Umbilical cord (tissue), 2 donors: ENCODE data around the gene RANBP10. TPM values are rescaled to one million over a fixed set of nuclear protein-coding genes. Genes with fewer than 3 reads are reported as not detected.
A peak's percentile ranks its signal among the peaks of the same experiment; 100 is the strongest.
"Not testable (repeated sequence)": the region's sequence is repeated elsewhere in the genome, so short reads cannot be mapped to it uniquely, and the experiment has no call there.

Experiments
- DNase-seq: peaks from one replicate; pipeline ENCODE4 v3.0.0-alpha.2; 2015; ENCODE audit warnings: low spot score
- total RNA-seq: library from RNA; depleted of rRNA; stranded (reverse); fragments of >200 nt; gene quantifications from one replicate; pipeline ENCODE4 v1.2.3, GENCODE V29; 2014; ENCODE audit warnings: low replicate concordance; ENCODE audit not compliant: insufficient read depth

RANBP10 gene
- total RNA-seq, 1 donor from 2014 or later: 2.4 TPM

GRCh38 chr16:67779256-67780014 lies 26.9 kb downstream of the RANBP10 start:
- DNase-seq: no peak

GRCh38 chr16:67775273-67775672 lies 31.1 kb downstream of the RANBP10 start:
- DNase-seq: no peak

- no peak for DNase-seq
Observed at GRCh38 chr16:67774457-67774853, 31.9 kb downstream of the RANBP10 start.

- no peak for DNase-seq
Observed at GRCh38 chr16:67773569-67774456, 32.5 kb downstream of the RANBP10 start.

- no peak for DNase-seq
Observed at GRCh38 chr16:67773099-67773498, 33.3 kb downstream of the RANBP10 start.

GRCh38 chr16:67770346-67770991 lies 35.9 kb downstream of the RANBP10 start:
- no peak for DNase-seq

GRCh38 chr16:67767953-67768352 lies 38.4 kb downstream of the RANBP10 start:
- DNase-seq: peak; percentile 72

- no peak for DNase-seq
Observed at GRCh38 chr16:67766291-67766690, 40.1 kb downstream of the RANBP10 start.

GRCh38 chr16:67764158-67764667 lies 42.1 kb downstream of the RANBP10 start:
- no peak for DNase-seq

GRCh38 chr16:67763066-67763465 lies 43.3 kb downstream of the RANBP10 start:
- no peak for DNase-seq

- no peak for DNase-seq
Observed at GRCh38 chr16:67762385-67762784, 44.0 kb downstream of the RANBP10 start.

GRCh38 chr16:67761924-67762323 lies 44.4 kb downstream of the RANBP10 start:
- DNase-seq: no peak

- DNase-seq: no peak
Observed at GRCh38 chr16:67760956-67761230, 45.5 kb downstream of the RANBP10 start.

- no peak for DNase-seq
Observed at GRCh38 chr16:67760206-67760955, 46.0 kb downstream of the RANBP10 start.

- DNase-seq: no peak
Observed at GRCh38 chr16:67758966-67759365, 47.4 kb downstream of the RANBP10 start.

GRCh38 chr16:67758006-67758405 lies 48.4 kb downstream of the RANBP10 start:
- DNase-seq: no peak

- DNase-seq: no peak
Observed at GRCh38 chr16:67752641-67753040, 53.7 kb downstream of the RANBP10 start.

GRCh38 chr16:67751331-67751730 lies 55.0 kb downstream of the RANBP10 start:
- not testable (repeated sequence) for DNase-seq

GRCh38 chr16:67750466-67750865 lies 55.9 kb downstream of the RANBP10 start:
- no peak for DNase-seq

- no peak for DNase-seq
Observed at GRCh38 chr16:67749436-67750078, 56.8 kb downstream of the RANBP10 start.

GRCh38 chr16:67748834-67749233 lies 57.5 kb downstream of the RANBP10 start:
- DNase-seq: no peak
